EL (cell line): ENCODE data around the gene IL20RB.

ENCODE experiments used
- DNase-seq: peaks from one replicate; pipeline ENCODE4 v3.0.0-alpha.2; 2016

Gene IL20RB

GRCh38 chr3:137047240-137047639, 89.5 kb downstream of the IL20RB start:
- DNase-seq = no peak

GRCh38 chr3:137050281-137050680, 92.5 kb downstream of the IL20RB start:
- no peak for DNase-seq

DNA sequence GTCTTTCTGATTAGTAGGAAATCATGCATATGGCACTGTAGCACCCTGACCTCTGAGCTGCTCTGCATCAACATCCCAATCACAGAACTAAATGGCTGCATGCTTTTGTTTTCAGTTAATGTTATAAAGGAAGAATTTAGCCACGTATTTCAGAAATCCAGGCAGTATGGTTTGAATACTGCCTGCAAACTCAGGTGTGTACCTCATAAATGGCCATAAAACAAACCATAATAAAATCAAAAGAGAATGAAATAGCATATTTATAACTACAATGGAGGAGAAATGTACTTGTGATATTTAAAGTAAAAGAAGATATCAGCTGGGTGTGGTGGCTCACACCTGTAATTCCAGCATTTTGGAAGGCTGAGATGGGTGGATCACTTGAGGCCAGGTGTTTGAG, 94.5 kb downstream of the IL20RB start:
- no peak for DNase-seq
